ENCODE measurements around the gene CHN2. TPM values are rescaled to one million over a fixed set of nuclear protein-coding genes. Genes with fewer than 3 reads are reported as not detected.

CHN2 gene
- total RNA-seq, 2 donors from 2014 or later = 7.0 to 29.1 TPM

GRCh38 chr7:29322023-29322712 lies 127.6 kb downstream of the CHN2 start:
- Histone ChIP-seq H3K27ac (no peak overlapping the region), H3K4me1 (replicated peaks) (no peaks in the 10 kb centered on the region), H3K4me3 (no peak overlapping the region), H3K36me3 (no peaks in the 10 kb centered on the region), H3K9me3 (no peaks in the 10 kb centered on the region), H3K27me3 (replicated peaks; ENCODE audit: insufficient read depth) (no peaks in the 10 kb centered on the region)
- TF ChIP-seq CTCF (IDR thresholded peaks at IDR 0.05) (no peak), POLR2AphosphoS5 (IDR thresholded peaks at IDR 0.05) (no peak), POLR2A (IDR thresholded peaks at IDR 0.05) (no peak)
- intact Hi-C loops (cut with DNase I) = no loop called here
- WGBS = 64% methylated on average over 3 of the region's 3 CpGs
- DNase-seq (ENCODE audit: low spot score) = no peak

GRCh38 chr7:29325476-29325875 lies 130.9 kb downstream of the CHN2 start:
- H3K9me3 ChIP-seq = no peaks in the 10 kb centered on the region
- H3K36me3 ChIP-seq = no peaks in the 10 kb centered on the region
- intact Hi-C loops (cut with DNase I) = no loop called here
- no peak for TF ChIP-seq CTCF (IDR thresholded peaks at IDR 0.05)
- no peak for TF ChIP-seq POLR2A (IDR thresholded peaks at IDR 0.05)
- TF ChIP-seq POLR2AphosphoS5 (IDR thresholded peaks at IDR 0.05) = no peak
- no peak overlapping the region for H3K4me3 ChIP-seq
- H3K4me1 ChIP-seq (replicated peaks) = no peaks in the 10 kb centered on the region
- WGBS = 97% methylated on average over 2 of the region's 2 CpGs
- H3K27me3 ChIP-seq (replicated peaks; ENCODE audit: insufficient read depth) = no peaks in the 10 kb centered on the region
- H3K27ac ChIP-seq = no peak overlapping the region
- DNase-seq (ENCODE audit: low spot score) = no peak

GRCh38 chr7:29326864-29327263 lies 132.3 kb downstream of the CHN2 start:
- 90% methylated on average over 1 of the region's 1 CpG for WGBS
- no peak overlapping the region for H3K27ac ChIP-seq
- intact Hi-C loops (cut with DNase I) = no loop called here
- TF ChIP-seq POLR2A (IDR thresholded peaks at IDR 0.05) (no peak), POLR2AphosphoS5 (IDR thresholded peaks at IDR 0.05) (no peak), CTCF (IDR thresholded peaks at IDR 0.05) (no peak)
- H3K4me1 ChIP-seq (replicated peaks) = no peaks in the 10 kb centered on the region
- DNase-seq (ENCODE audit: low spot score) = no peak
- H3K36me3 ChIP-seq = no peaks in the 10 kb centered on the region
- H3K9me3 ChIP-seq = no peaks in the 10 kb centered on the region
- H3K4me3 ChIP-seq = no peak overlapping the region
- H3K27me3 ChIP-seq (replicated peaks; ENCODE audit: insufficient read depth) = no peaks in the 10 kb centered on the region

- WGBS = 91% methylated on average over 8 of the region's 8 CpGs
- H3K27ac ChIP-seq = peak overlapping the region in 1 of 2 donors; percentile 48
- intact Hi-C loops (cut with DNase I) = no loop called here
Observed at GRCh38 chr7:29327455-29327854, 132.9 kb downstream of the CHN2 start.

More at GRCh38 chr7:29327455-29327854, 132.9 kb downstream of the CHN2 start:
- TF ChIP-seq POLR2A (IDR thresholded peaks at IDR 0.05) (no peak), CTCF (IDR thresholded peaks at IDR 0.05) (no peak), POLR2AphosphoS5 (IDR thresholded peaks at IDR 0.05) (no peak)
- Histone ChIP-seq H3K4me1 (replicated peaks) (no peaks in the 10 kb centered on the region), H3K36me3 (no peaks in the 10 kb centered on the region), H3K27me3 (replicated peaks; ENCODE audit: insufficient read depth) (no peaks in the 10 kb centered on the region), H3K9me3 (no peaks in the 10 kb centered on the region), H3K4me3 (no peak overlapping the region)
- DNase-seq (ENCODE audit: low spot score) = no peak

Data from prostate gland (tissue), 2 donors.